ENCODE data around the gene PRR30.
"Not testable (repeated sequence)": the region's sequence is repeated elsewhere in the genome, so short reads cannot be mapped to it uniquely, and the experiment has no call there.

PRR30 gene

DNA sequence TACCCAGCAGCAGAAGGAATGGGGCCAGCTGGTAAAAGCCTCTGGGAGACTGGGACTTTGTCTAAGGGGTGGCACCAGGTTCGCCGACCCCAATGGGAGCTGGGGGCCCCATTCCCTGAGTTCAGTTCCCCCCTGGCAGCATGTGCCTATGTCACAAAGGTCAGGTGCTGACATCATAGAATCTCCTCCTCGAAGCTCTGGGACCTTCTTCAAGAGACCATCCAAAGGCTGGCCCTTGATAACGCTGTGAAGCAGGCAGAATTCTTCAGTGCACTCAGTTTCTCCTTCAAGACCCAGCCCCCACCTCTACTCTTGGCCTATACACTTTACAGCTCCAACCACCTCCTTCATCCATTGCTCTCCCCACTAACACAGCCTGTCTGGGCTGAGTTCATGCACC is at the start of gene PRR30:
Gene PRR30, minus strand, starts transcription at position 101 of the 400 bp plus-strand sequence. CDS start 1,081 bp downstream, outside the sequence.
- DNase-seq, result no peak

DNA sequence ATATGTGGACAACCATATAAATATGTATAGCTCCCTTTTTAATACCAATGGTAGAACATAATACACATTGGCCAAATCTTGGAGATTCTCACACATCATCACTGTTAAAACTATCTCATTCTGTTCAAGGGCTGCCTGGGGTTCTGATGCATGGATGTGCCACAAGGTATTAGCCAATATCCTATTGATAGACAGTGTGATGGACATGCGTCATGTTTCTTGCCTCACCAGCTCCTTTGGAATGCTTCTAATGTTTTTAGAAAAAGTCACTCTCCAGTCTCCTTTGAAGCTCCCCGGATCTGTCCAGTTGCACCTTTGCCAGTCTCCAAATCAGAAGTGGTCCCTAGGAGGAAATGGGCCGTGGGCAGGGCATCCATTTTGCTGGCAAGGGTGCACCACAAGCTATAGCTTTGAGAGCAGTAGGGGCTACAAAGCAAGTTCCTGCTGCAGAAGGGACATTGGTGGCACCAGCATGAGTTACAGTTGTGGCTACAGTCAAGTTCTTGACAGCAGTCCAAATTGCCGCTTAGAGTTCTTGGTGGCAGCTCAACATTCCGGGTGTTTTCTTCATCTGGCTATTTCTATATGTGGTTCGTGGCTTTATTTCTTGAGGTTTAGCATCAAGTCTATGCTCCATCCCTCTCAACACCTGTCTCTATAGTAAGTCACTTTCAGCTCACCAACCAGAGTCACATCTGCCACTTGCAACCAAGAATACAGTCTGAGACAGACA is 47.6 kb upstream of the PRR30 start:
- no peak for DNase-seq

DNA sequence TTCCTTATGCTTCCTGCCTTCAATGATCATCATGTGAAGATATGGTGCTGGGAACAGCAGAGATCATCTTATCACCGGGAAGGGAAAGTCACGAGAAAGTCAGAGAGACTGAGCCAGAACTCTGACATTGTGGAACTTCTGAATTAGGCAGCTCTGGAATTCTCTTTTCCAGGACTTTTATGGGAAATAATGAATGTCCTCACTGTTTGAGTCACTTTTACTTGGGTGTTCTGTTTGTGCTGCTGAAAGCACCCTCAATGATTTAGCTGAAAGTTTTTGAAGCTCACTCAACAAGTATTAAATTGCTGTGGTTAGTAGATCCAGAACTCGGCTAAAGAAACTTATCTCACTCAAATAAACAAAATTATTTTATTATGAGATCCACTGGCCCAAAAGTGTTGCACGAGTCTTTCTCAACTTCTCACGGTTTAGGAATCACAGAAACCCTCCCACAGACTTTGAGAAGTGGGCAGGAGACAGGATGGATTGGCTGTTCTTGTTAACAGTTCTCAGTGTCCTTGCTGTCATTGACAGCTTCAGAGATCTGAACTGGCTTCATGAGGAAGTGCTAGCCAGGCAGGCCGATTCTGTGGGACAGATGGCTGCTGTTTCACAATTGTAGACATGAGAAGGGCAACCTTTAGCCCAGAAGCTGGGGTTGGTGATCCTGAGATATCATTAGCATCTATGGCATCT is 46.3 kb upstream of the PRR30 start:
- DNase-seq, result no peak

DNA sequence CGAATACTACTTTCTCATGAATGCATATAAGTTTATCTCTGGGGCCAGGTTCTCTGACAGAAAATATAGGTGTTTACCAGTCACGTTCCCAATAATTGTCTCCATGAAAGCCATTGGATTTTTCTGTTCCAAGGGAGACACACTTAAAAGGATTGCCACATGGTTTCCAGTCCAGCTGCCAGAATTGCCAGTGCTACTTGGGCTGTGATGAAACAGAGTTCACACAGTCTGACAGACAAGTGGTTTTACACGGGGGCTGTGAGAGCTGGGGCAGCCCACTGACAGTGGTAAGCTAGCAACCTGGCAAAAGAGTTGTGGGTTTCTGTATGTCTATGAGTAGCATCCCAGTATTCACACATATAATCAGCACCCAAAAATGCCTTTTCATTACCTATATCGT is 44.9 kb upstream of the PRR30 start:
- DNase-seq, result no peak

DNA sequence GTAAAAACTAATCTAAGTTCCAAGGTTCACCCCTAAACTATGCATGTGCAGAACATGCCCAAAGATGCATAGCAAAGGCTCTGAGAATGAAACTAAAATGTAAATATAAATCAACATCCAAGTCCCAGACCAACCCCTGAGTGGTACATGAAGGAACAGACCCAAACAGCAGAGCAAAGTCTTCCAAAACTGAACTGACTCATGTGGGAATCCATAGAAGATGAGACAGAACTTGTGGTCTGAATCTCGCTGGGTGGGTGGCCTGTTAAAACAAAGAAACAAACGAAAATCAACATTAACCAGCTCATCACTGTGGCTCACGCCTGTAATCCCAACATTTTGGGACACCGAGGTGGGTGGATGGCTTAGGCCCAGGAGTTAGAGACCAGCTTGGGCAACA is 43.1 kb upstream of the PRR30 start:
- DNase-seq, result no peak

DNA sequence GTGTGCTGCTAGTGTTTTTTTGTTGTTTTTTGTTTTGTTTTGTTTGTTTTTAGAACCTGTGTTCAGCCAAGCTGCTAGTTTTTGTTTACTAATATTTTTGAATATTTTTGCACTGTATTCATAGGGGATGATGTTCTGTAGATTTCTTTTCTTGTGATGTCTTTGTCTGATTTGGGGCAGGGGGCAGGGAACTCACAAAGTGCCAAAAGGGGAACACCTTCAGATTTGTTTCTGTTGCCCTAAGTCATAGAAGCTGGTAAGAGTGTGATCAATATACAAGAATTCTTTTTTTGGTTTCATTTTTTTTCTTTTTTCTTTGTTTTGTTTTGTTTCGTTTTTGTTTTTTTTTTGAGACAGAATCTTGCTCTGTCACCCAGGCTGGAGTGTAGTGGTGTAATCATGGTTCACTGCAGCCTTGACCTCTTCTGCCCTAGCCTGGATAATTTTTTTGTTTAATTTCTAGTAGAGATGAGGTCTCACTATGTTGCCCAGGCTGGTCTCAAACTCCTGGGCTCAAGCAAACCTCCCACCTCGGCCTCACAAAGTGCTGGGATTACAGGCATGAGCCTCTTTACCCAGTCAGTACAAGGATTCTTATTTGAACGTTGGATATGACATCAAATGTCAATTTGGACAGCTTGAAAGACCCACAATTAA is 40.3 kb upstream of the PRR30 start:
- DNase-seq, result no peak

DNA sequence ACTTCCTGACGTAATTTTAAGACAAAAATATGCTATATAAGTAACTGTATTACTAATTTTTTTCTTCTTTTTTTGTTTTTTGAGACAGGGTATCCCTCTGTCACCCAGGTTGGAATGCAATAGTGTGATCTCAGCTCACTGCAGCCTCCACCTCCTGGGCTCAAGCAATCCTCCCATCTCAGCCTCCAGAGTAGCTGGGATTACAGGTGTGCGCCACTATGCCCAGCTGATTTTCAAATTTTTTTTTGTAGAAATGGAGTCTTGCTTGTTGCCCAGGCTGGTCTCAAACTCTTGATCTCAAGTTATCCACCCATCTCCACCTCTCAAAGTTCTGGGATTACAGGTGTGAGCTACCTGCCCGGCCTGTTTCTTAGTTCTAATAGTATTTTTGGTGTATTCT is 39.3 kb upstream of the PRR30 start:
- no peak for DNase-seq

DNA sequence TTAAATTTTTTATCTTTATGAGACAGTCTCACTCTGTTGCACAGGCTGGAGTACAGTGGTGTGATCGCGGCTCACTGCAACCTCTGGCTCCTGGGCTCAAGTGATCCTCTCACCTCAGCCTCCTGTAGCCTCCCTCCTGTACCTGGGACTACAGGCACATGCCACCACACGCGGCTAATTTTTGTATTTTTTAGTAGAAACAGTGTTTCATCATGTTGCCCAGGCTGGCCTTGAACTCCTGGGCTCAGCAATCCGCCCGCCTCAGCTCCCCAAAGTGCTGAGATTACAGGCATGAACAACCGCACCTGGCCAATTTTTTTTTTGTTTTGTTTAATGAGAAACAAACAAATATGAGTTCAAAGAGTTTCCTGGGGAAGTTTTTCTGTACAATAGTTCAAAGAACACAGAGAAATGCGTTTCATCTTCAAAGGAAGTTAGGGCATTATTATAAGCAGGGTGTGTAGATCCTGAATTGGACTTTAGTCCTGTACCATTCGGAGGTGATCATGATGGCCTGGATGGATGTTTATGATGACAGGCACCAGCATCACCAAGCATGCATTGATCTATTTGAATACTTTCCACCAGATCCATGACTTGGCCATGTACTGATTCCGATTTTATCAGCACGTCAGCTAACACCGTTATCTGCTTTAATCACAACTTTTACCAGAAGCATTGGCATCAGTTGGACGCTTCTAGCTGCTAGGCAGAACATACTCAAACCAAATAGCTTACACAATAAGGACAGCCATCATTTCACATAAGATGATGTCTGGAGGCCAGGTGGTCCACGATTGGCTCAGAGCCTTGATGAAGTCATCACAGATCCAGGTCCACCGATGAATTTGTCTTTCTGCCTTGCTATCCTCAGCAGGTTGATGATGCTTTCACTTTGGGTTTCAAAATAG is 38.5 kb upstream of the PRR30 start:
- no peak for DNase-seq

DNA sequence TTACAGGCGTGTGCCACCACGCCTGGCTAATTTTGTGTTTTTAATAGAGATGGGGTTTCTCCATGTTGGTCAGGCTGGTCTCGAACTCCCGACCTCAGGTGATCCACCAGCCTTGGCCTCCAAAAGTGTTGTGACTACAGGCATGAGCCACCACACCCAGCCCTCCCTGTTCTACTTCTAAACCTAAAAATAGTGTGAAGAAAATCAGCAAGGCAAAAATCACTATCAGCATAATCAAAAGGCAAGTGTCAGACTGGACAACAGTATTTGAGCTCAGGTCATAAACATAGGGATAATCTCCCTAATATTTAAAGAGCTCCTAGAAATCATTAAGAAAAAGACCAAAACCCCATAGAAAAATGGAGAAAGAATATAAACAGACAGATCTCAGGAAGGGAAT is 36.6 kb upstream of the PRR30 start:
- DNase-seq, result not testable (repeated sequence)

DNA sequence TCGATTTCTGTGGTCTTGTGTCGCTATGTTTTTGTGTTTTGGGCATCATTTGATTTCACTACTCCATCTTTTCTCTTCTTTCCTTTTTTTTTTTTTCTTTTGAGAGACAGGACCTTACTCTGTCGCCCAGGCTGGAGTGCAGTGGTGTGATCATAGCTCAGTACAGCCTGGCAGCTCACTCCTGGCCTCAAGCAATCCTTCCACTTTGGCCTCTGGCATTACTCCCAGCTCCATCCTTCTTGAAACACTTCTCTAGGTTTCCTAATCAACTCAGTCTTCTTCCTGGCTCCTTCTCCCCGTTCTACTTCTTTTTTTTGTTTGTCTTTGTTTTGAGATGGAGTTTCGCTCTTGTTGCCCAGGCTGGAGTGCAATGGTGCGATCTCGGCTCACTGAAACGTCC is 36.1 kb upstream of the PRR30 start:
- no peak for DNase-seq

DNA sequence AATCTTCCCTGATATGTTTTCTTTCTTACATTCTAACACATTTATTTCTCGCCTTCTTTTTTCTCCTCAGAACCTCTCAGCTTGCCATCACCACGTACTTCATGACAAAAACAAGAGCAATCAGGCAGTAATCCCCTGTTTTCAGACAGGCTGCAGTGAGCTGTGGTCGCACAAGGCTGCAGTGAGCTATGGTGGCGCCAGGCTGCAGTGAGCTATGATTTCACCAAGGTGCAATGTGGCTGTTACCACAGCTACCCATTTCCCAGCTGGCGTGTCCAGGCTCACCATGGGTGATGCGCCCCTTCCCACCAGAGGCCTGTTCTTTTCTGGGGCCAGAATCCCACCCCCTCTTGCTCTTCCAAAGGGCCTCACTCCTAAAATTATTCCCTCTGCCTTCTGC is 35.4 kb upstream of the PRR30 start:
- no peak for DNase-seq

DNA sequence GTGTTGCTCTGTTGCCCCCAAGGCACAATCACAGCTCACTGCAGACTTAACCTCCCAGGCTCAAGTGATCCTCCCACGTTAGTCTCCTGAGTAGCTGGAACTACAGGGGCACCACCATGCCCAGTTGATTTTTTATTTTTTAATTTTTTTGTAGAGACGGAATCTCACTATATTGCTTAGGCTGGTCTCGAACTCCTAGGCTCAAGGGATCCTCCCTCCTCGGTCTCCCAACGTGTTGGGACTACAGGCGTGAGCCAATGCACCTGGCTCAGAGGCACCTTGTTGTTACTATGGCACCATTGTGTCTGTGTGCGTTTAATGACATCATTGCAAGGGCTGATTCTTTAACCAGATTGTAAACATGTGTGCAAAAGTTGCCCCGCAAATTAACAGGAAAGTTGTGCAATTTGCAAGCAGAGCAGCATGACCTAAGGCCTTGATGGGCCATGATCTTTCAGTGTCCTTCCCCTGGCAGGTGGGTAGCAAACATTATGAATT is 32.2 kb upstream of the PRR30 start:
- no peak for DNase-seq

DNA sequence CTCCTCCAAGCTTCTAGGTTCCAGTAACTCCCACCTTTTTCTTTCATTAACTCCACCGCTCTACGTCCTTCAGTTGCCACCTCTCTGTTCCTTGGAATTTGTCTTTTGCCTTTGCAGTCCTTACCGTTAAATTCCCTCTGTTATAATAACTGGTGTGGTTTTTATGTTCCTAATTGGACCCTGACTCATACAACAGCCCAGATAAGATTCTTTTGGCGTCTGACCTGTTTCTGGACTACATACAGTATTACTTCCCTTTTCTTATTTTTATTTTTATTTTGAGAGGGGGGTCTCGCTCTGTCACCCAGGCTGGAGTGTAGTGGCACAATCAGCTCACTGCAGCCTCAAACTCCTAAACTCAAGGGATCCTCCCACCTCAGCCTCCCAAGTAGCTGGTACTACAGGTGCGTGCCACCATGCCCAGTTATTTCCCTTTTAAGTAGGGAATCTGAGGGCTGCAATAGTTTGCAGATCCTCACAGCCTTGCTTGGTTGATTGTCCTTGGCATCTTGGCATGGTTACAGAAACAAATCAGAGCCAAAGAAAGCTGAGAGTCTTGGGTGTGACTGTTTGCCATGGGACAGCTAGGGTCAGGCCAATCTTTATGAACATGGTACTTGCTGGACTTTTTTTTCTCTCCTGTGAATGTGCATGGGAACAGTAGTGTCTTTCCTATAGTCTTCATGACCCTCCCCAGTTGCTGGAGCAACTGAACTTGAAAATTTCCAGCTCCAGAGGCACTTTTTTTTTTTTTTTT is 31.5 kb upstream of the PRR30 start:
- DNase-seq, result no peak

DNA sequence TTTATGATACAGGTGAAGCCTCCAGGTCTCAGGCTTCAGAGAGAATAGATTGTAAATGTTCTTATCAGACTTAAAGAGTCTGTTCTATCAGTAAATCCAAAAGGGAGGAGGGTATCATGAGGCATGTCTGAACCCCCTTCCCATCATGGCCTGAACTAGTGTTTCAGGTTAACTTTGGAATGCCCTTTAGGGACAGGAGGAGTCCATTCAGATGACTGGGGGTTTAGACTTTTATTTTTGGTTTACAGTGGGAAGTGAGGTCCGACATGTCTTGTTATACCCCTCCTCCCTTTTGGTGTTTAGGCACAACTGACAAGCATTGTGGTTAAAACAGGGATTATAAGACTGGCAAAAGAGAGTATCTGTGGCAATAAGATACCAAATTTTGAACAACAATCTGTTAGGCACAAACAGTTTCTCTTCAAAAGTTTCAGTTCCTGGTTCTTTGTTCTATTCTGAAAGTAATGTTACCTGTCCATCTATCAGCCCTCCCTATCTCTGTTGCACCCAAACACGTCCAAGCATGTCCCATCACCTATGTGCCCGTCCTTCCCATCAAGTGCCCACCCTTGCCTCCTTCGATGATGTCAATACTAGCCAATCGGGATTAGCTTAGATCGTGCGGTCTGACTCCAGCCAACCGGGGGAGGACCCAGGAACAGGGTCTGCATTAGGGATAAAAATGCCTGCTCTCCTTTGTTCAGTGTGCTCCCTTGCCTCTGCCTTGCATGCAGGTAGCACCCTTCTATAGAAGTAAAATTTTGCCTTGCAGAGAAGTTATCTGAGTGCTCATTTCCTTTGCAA is 26.0 kb upstream of the PRR30 start:
- no peak for DNase-seq

DNA sequence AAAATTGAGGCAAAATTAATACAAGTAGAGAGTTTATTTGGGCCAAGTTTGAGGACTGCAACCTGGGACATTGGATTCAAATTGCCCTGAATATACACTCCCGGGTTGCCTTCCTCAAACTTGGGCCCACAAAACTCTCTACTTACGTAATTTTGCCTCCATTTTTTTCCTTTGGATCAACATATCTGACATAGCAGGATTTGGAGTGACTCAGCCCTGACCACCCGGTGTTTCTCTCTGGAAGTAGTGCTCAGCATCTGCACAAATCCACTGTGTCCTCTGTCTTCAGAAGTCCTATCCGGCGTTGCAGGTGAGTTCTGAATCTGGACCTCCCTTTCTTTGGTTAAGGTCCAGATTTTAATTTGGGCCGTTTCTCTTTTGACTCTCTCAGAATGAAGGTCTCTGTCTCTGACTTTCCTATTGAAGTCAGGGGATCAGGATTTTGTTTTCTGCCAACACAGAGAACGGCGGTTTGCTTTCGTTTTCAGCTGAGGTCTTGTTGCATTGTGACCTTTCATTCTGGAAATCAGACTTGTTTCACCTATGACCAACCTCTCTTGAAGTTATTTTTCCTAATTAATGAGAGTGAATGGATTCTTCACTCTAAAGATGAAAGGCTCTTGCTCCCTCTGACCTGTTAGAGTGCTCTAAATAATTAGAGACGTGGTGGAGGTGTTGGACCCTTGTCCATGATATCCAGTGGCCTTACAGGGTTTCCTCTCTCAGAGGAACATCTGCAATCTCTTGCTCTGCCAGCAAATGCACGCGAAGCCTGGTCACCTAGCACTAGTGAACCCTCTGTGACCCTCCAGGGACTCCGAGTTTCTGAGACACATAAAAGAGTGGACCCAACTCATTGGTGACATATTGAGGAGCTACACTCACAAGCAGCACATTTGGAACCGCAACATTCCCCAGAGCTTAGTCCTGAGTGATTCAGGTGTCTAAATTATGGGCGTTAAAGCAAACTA is 23.2 kb upstream of the PRR30 start:
- no peak for DNase-seq

DNA sequence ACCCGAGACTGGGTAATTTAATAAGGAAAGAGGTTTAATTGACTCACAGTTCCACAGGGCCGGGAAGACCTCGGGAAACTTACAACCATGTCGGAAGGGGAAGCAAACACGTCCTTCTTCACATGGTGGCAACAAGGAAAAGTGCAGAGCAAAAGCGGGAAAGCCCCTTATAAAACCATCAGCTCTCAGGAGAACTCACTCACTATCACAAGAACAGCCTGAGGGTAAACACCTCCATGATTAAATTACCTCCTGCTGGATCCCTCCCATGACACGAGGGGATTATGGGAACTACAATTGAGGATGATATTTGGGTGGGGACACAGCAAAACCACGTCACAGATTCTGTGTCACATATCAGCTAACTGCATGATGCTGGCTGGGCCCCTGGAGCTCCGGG is 21.0 kb upstream of the PRR30 start:
- DNase-seq, result no peak

DNA sequence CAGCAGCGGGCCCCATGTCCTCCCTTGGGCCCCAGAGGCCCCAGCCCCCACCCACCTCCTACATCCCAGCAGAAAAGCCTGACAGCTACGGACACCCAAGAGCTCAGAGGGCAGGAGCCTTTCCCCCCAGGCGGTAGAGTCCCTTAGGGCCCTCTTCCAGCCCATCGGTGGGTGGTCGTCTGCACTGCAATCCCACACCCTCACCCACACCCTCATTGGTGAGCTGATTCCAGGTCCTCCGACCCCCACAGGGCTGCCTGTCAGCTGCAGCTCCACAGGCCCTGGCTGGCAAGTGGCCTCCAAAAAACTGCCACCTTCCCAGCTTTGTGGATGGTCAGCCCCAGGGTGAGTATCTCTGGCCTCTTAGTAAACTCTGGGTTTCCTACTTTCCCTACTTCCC is 20.1 kb upstream of the PRR30 start:
- DNase-seq, result no peak

DNA sequence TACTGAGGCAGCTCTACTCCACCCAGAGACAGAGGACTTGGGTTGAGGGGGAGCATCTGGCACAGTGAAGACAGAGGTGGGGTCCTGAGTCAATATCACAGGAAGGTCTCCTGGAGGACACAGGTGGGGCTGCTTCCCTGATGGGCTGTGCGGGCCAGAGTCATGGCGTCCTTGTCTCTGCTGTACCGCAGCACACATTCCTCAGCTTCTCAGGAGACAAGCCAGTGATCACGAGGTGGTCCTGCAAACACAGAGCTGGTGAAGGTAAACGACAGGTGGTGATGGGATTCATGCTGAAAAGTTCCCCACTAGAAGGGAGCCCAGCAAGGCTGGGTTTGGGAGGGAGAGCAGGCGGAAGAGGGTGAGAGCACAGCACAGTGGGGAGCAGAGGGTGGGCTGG is 19.3 kb upstream of the PRR30 start:
- no peak for DNase-seq

DNA sequence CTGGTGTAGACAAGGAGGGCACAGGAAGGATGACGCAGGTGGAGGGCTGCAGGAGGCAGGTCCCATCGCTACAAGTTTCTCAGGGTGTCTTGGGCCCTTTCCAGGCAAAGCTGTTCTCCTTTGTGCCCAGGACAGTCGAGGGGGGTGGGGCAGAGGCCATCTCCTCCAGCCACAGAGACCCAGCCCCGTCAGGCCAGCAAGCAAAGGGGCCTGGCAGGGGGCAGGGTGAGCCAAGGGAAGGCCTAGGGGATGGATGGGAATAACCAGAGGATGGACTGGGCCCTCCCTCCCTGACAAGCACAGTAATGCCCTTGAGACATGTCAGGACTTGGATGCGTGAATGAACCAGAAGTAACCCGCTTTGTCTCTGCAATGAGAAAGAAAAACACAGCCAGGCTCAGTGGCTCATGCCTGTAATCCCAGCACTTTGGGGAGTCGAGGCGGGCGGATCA is 15.9 kb upstream of the PRR30 start:
- no peak for DNase-seq

DNA sequence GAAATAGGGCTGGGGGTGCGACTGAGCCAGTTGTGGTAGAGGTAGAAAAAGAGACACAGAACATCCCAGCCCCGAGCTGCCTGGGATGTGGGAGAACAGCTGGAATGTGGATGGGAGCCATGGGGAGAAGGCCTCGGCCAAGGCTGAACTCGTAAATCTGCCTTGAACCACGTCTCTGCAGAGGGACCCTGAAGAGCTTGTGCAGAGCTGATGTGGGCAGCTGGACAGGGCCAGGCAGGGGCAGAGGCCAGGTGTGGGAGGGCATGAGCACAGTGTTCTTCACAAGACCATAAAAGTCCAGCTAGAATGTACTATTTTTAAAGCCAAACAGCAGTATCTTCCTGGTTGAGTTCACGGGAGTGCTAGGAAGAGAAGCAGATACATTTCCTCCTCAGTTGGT is 15.3 kb upstream of the PRR30 start:
- no peak for DNase-seq
